T-helper 22 cell (primary cell): ENCODE data around the gene ANKFN1.

ENCODE experiments used
- DNase-seq: peaks from one replicate; pipeline ENCODE4 v3.0.0-alpha.2; 2020; ENCODE audit warnings: low read depth

ANKFN1 gene

GRCh38 chr17:56289321-56289720, 136.0 kb downstream of the ANKFN1 start:
- DNase-seq: no peak

GRCh38 chr17:56290101-56290801, 137.0 kb downstream of the ANKFN1 start:
- DNase-seq: no peak

- no peak for DNase-seq
Observed at GRCh38 chr17:56290802-56291118, 137.5 kb downstream of the ANKFN1 start.

- no peak for DNase-seq
Observed at GRCh38 chr17:56291226-56291805, 138.0 kb downstream of the ANKFN1 start.

GRCh38 chr17:56292010-56292409, 138.7 kb downstream of the ANKFN1 start:
- no peak for DNase-seq

- no peak for DNase-seq
Observed at GRCh38 chr17:56292578-56292977, 139.3 kb downstream of the ANKFN1 start.

- no peak for DNase-seq
Observed at GRCh38 chr17:56297184-56297583, 143.9 kb downstream of the ANKFN1 start.

- DNase-seq: no peak
Observed at GRCh38 chr17:56298846-56299245, 145.6 kb downstream of the ANKFN1 start.

GRCh38 chr17:56300144-56300543, 146.9 kb downstream of the ANKFN1 start:
- no peak for DNase-seq

- DNase-seq: no peak
Observed at GRCh38 chr17:56305007-56305406, 151.7 kb downstream of the ANKFN1 start.

GRCh38 chr17:56309897-56310296, 156.6 kb downstream of the ANKFN1 start:
- DNase-seq: no peak

GRCh38 chr17:56310782-56311181, 157.5 kb downstream of the ANKFN1 start:
- DNase-seq: no peak

GRCh38 chr17:56313201-56313600, 159.9 kb downstream of the ANKFN1 start:
- DNase-seq: no peak

GRCh38 chr17:56314026-56314425, 160.8 kb downstream of the ANKFN1 start:
- no peak for DNase-seq

- DNase-seq: no peak
Observed at GRCh38 chr17:56314984-56315602, 161.8 kb downstream of the ANKFN1 start.

- DNase-seq: no peak
Observed at GRCh38 chr17:56316604-56317003, 163.3 kb downstream of the ANKFN1 start.

GRCh38 chr17:56317351-56318208, 164.3 kb downstream of the ANKFN1 start:
- no peak for DNase-seq

GRCh38 chr17:56319531-56319930, 166.3 kb downstream of the ANKFN1 start:
- no peak for DNase-seq

- DNase-seq: no peak
Observed at GRCh38 chr17:56320443-56320842, 167.2 kb downstream of the ANKFN1 start.

GRCh38 chr17:56322991-56323390, 169.7 kb downstream of the ANKFN1 start:
- no peak for DNase-seq

- no peak for DNase-seq
Observed at GRCh38 chr17:56324676-56325075, 171.4 kb downstream of the ANKFN1 start.

- DNase-seq: no peak
Observed at GRCh38 chr17:56325313-56326000, 172.2 kb downstream of the ANKFN1 start.
